RWPE2 (cell line): ENCODE results near the gene SOSTDC1.
"Not testable (repeated sequence)": the region's sequence is repeated elsewhere in the genome, so short reads cannot be mapped to it uniquely, and the experiment has no call there.

Experiments
- ATAC-seq: fragments of 200-7000 bp; cut with Tn5 transposase; 3 replicates; pipeline ENCODE4 v1.9.1; 2021; ENCODE audit warnings: low read depth
- DNase-seq: peaks from one replicate; pipeline ENCODE4 v3.0.0-alpha.2; 2020; ENCODE audit warnings: low spot score
- H3K27ac ChIP-seq: fragments of 450-650 bp; 2 replicates; pipeline ENCODE4 v1.5.1; 2017; ENCODE audit warnings: mild to moderate bottlenecking; ENCODE audit not compliant: poor library complexity, severe bottlenecking
- H3K27me3 ChIP-seq: fragments of 250-450 bp; sonication (Bioruptor Pico); 2 replicates; pipeline ENCODE4 v1.5.1; 2021; ENCODE audit warnings: mild to moderate bottlenecking, moderate library complexity; ENCODE audit not compliant: insufficient read depth, poor library complexity, severe bottlenecking
- H3K36me3 ChIP-seq: fragments of 250-450 bp; sonication (Bioruptor Pico); 2 replicates; pipeline ENCODE4 v1.5.1; 2020; ENCODE audit warnings: low read depth, mild to moderate bottlenecking, moderate library complexity
- H3K4me1 ChIP-seq: fragments of 250-450 bp; sonication (Bioruptor Pico); 2 replicates; pipeline ENCODE4 v1.5.1; 2021; ENCODE audit warnings: mild to moderate bottlenecking, moderate library complexity; ENCODE audit not compliant: insufficient read depth, poor library complexity, severe bottlenecking
- H3K4me3 ChIP-seq: fragments of 250-450 bp; sonication (Bioruptor Pico); 2 replicates; pipeline ENCODE4 v1.5.1; 2021; ENCODE audit warnings: mild to moderate bottlenecking, moderate library complexity; ENCODE audit not compliant: severe bottlenecking
- H3K9me3 ChIP-seq: fragments of 250-450 bp; sonication (Bioruptor Pico); 2 replicates; pipeline ENCODE4 v1.5.1; 2021; ENCODE audit warnings: mild to moderate bottlenecking, moderate library complexity; ENCODE audit not compliant: severe bottlenecking
- CTCF ChIP-seq: fragments of 450-650 bp; IDR thresholded peaks from one replicate; pipeline ENCODE4 v1.5.1; 2017; ENCODE audit warnings: mild to moderate bottlenecking, moderate library complexity; ENCODE audit not compliant: poor library complexity, severe bottlenecking

The SOSTDC1 gene

GRCh38 chr7:16455591-16455990 is 9.9 kb downstream of the SOSTDC1 start:
- ATAC-seq (no peak), DNase-seq (no peak)
- H3K4me1 ChIP-seq = no peaks in the 10 kb centered on the region
- H3K4me3 ChIP-seq = no peak overlapping the region
- H3K27ac ChIP-seq = no peak overlapping the region
- H3K36me3 ChIP-seq = no peaks in the 10 kb centered on the region
- no peaks in the 10 kb centered on the region for H3K27me3 ChIP-seq
- H3K9me3 ChIP-seq = no peaks in the 10 kb centered on the region
- TF ChIP-seq CTCF = no peak

GRCh38 chr7:16450366-16450765 is 15.2 kb downstream of the SOSTDC1 start:
- TF ChIP-seq CTCF = no peak
- no peaks in the 10 kb centered on the region for H3K27me3 ChIP-seq
- H3K9me3 ChIP-seq = no peaks in the 10 kb centered on the region
- H3K4me3 ChIP-seq = no peak overlapping the region
- no peaks in the 10 kb centered on the region for H3K4me1 ChIP-seq
- no peak for DNase-seq
- H3K27ac ChIP-seq = no peak overlapping the region
- no peaks in the 10 kb centered on the region for H3K36me3 ChIP-seq
- ATAC-seq = no peak

GRCh38 chr7:16447876-16448275 is 17.7 kb downstream of the SOSTDC1 start:
- Histone ChIP-seq H3K36me3 (no peaks in the 10 kb centered on the region), H3K27ac (no peak overlapping the region), H3K4me1 (no peaks in the 10 kb centered on the region), H3K9me3 (no peaks in the 10 kb centered on the region), H3K27me3 (no peaks in the 10 kb centered on the region), H3K4me3 (no peak overlapping the region)
- DNase-seq = no peak
- ATAC-seq = no peak
- no peak for TF ChIP-seq CTCF

- Histone ChIP-seq H3K27me3 (no peaks in the 10 kb centered on the region), H3K27ac (no peak overlapping the region), H3K4me3 (no peak overlapping the region), H3K36me3 (no peaks in the 10 kb centered on the region), H3K9me3 (no peaks in the 10 kb centered on the region), H3K4me1 (no peaks in the 10 kb centered on the region)
- TF ChIP-seq CTCF = no peak
- ATAC-seq = no peak
- DNase-seq = no peak
Measured at GRCh38 chr7:16446508-16446907, 19.0 kb downstream of the SOSTDC1 start.

- not testable (repeated sequence) for DNase-seq, H3K9me3 ChIP-seq, H3K27me3 ChIP-seq, H3K36me3 ChIP-seq, H3K4me1 ChIP-seq, H3K4me3 ChIP-seq, ATAC-seq, H3K27ac ChIP-seq
Measured at GRCh38 chr7:16443871-16444270, 21.7 kb downstream of the SOSTDC1 start.
